OCI-LY7 (cell line): ENCODE data around the gene DNAJC18. TPM values are rescaled to one million over a fixed set of nuclear protein-coding genes. Genes with fewer than 3 reads are reported as not detected.

Experiments
- BruUV-seq: library from RNA; stranded (reverse); fragments of 400-500 nt; replicated peaks from 2 replicates; lab custom pipeline; 2021; lab: Mats Ljungman, UMichigan
- CTCF ChIA-PET: fragments of 300-600 bp; sonication (Branson Sonifier 250); formaldehyde crosslinking; loops from one replicate; lab custom pipeline; 2022; ENCODE audit warnings: antibody characterized with exemption; ENCODE audit not compliant: unreplicated experiment; lab: Charles Lee
- POLR2A ChIA-PET: fragments of 300-600 bp; sonication (Branson Sonifier 250); formaldehyde crosslinking; loops from one replicate; lab custom pipeline; 2022; ENCODE audit warnings: antibody characterized with exemption; lab: Charles Lee
- DNase-seq: peaks from one replicate; pipeline ENCODE4 v3.0.0-alpha.2; 2015; ENCODE audit warnings: low spot score
- H2AFZ ChIP-seq: fragments of 200-600 bp; sonication (generic), shearing (Covaris generic); 2 replicates; pipeline ENCODE4 v1.6.1; 2014; ENCODE audit warnings: mild to moderate bottlenecking, antibody characterized with exemption, low read length, moderate library complexity
- H3K27ac ChIP-seq: fragments of 200-600 bp; sonication (generic); 2 replicates; pipeline ENCODE4 v1.5.1; 2014; ENCODE audit warnings: mixed run types, low read depth, mild to moderate bottlenecking, moderate library complexity, low read length, inconsistent platforms; ENCODE audit not compliant: poor library complexity, severe bottlenecking
- H3K36me3 ChIP-seq: fragments of 200-600 bp; sonication (generic); 2 replicates; pipeline ENCODE4 v1.6.1; 2014; ENCODE audit warnings: mild to moderate bottlenecking, antibody characterized with exemption, low read length, moderate library complexity, mixed read lengths; ENCODE audit not compliant: insufficient read depth
- H3K4me1 ChIP-seq: fragments of 200-600 bp; sonication (generic); 2 replicates; pipeline ENCODE4 v1.5.1; 2014; ENCODE audit warnings: mild to moderate bottlenecking, low read length; ENCODE audit not compliant: insufficient read depth, poor library complexity, severe bottlenecking
- H3K4me2 ChIP-seq: fragments of 200-600 bp; sonication (generic); 2 replicates; pipeline ENCODE4 v1.6.1; 2014; ENCODE audit warnings: mild to moderate bottlenecking, low read length
- H3K4me3 ChIP-seq: fragments of 200-600 bp; sonication (generic); 2 replicates; pipeline ENCODE4 v1.5.1; 2014; ENCODE audit warnings: mild to moderate bottlenecking, low read depth, low read length; ENCODE audit not compliant: poor library complexity, severe bottlenecking
- H3K79me2 ChIP-seq: fragments of 200-600 bp; sonication (generic); 2 replicates; pipeline ENCODE4 v1.6.1; 2016; ENCODE audit warnings: low read depth, mild to moderate bottlenecking, low read length, moderate library complexity, mixed read lengths; ENCODE audit not compliant: insufficient read depth
- H3K9me2 ChIP-seq: fragments of 200-600 bp; sonication (generic); 2 replicates; pipeline ENCODE4 v1.6.1; 2016; ENCODE audit warnings: mild to moderate bottlenecking, low read length, mixed read lengths; ENCODE audit not compliant: insufficient read depth
- H3K9me3 ChIP-seq: fragments of 200-600 bp; sonication (generic); 2 replicates; pipeline ENCODE4 v1.6.1; 2014; ENCODE audit warnings: mild to moderate bottlenecking, mixed run types, low read length, mixed read lengths
- H4K20me1 ChIP-seq: fragments of 200-600 bp; sonication (generic); 2 replicates; pipeline ENCODE4 v1.6.1; 2014; ENCODE audit warnings: mild to moderate bottlenecking, antibody characterized with exemption, low read length, moderate library complexity, mixed read lengths; ENCODE audit not compliant: insufficient read depth
- CTCF ChIP-seq: fragments of 200-600 bp; sonication (generic); conservative IDR thresholded peaks from 2 replicates; pipeline ENCODE4 v1.5.1; 2014; ENCODE audit warnings: mild to moderate bottlenecking, antibody characterized with exemption, low read length, moderate library complexity, mixed read lengths
- EZH2phosphoT487 ChIP-seq: fragments of 200-600 bp; sonication (generic); IDR thresholded peaks from 2 replicates; pipeline ENCODE4 v1.6.1; 2018; ENCODE audit warnings: low read depth, borderline replicate concordance, mild to moderate bottlenecking, mixed run types, antibody characterized with exemption, low read length, moderate library complexity, mixed read lengths
- intact Hi-C: fragments of 100-400 bp; cut with micrococcal nuclease; formaldehyde crosslinking; loops from one replicate; pipeline ENCODE4 v1.10.0; 2022; ENCODE audit not compliant: unreplicated experiment
- total RNA-seq, 2 experiments: library from RNA; depleted of rRNA in 1 of 2; stranded (reverse); fragments of >200 nt in 1 of 2; shearing (Covaris generic) in 1 of 2; gene quantifications; 2 replicates each; pipeline ENCODE4 v1.2.3, GENCODE V29; 2014 to 2022

Gene DNAJC18
- total RNA-seq, 2 experiments from 2014 or later, result 1.2 to 12.6 TPM

GRCh38 chr5:139454568-139455290, 15.4 kb upstream of the DNAJC18 start:
- Histone ChIP-seq H2AFZ (no peak overlapping the region), H3K79me2 (no peaks in the 10 kb centered on the region), H3K4me2 (no peak overlapping the region), H3K9me3 (no peaks in the 10 kb centered on the region), H4K20me1 (no peaks in the 10 kb centered on the region), H3K9me2 (no peaks in the 10 kb centered on the region), H3K27ac (no peak overlapping the region), H3K4me1 (peaks cover 8% of the 10 kb centered on the region), H3K4me3 (no peak overlapping the region), H3K36me3 (no peaks in the 10 kb centered on the region)
- ChIA-PET CTCF (no interaction called here), POLR2A (interaction anchor here (0.8 to 1.3 kb wide), 2 partner anchors 11 to 15 kb away, joined by 3 read pairs; partner anchors contain the start of gene DNAJC18)
- no peak for DNase-seq
- no TSS peak for BruUV-seq
- TF ChIP-seq EZH2phosphoT487 (no peak), CTCF (no peak)
- intact Hi-C loops, result no loop called here

GRCh38 chr5:139453683-139454567, 14.6 kb upstream of the DNAJC18 start:
- Histone ChIP-seq H3K4me1 (peaks cover 1% of the 10 kb centered on the region), H4K20me1 (no peaks in the 10 kb centered on the region), H3K9me2 (no peaks in the 10 kb centered on the region), H2AFZ (no peak overlapping the region), H3K4me2 (no peak overlapping the region), H3K36me3 (no peaks in the 10 kb centered on the region), H3K79me2 (no peaks in the 10 kb centered on the region), H3K4me3 (no peak overlapping the region), H3K9me3 (no peaks in the 10 kb centered on the region), H3K27ac (no peak overlapping the region)
- intact Hi-C loops, result no loop called here
- TF ChIP-seq EZH2phosphoT487, result no peak
- no peak for TF ChIP-seq CTCF
- POLR2A ChIA-PET, result no interaction called here
- DNase-seq, result no peak
- CTCF ChIA-PET, result no interaction called here
- BruUV-seq, result no TSS peak
